HG03565 (cell line): ENCODE measurements around the gene PARD3B.

ENCODE experiments used
- ATAC-seq: cut with Tn5 transposase; IDR thresholded peaks from one replicate; pipeline ENCODE4 v1.9.1; 2021; ENCODE audit warnings: mild to moderate bottlenecking, moderate library complexity; ENCODE audit not compliant: unreplicated experiment

Gene PARD3B

DNA sequence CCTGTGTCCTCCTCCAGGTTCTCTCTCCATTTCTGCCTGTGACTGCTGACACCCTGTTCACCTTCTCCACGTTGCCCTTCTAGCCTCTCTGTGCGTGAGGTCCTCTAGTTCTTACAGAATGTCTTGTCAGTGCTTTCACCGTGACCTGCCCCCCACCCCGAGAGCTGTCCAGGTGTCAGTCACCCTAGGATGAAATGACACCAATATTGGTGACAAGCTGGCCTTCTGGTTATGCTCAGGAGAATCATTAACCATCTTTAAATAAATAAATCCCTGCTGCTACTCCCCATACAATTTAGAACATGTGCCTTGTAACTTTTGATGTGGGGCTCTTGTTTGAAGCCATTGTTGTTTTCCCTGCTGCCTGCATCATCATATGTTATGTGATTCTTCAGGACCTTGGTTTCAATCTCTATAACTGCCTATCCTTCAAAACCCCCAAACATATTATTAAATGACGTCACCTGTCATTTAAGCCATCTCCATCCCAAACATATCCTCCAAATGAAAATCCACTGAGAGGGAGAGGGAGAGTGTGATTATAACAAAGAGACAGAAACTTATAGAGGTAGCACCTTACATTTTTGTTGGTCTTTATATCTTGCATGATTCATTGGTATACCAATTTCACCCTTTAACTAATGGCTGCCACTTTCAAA is 496.3 kb downstream of the PARD3B start:
- ATAC-seq: no peak

DNA sequence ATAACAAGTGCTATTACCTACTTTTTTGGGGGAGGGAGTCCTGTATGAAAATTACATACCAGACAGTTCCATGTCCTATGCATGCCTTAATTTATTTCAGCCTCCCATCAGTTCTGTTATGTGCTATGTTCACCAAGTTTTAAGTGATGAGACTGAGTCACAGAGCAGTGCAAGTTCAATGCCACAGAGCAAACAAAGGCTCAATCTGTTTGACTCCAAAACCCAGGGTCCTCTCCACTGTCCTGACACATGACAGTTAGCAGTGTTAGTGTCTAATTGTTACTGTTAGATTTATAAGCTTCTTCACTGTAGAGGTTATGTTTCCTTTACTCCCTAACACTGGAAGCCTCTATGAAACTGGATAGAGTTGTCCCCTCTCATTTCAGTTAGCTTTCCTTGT is 498.0 kb downstream of the PARD3B start:
- no peak for ATAC-seq

DNA sequence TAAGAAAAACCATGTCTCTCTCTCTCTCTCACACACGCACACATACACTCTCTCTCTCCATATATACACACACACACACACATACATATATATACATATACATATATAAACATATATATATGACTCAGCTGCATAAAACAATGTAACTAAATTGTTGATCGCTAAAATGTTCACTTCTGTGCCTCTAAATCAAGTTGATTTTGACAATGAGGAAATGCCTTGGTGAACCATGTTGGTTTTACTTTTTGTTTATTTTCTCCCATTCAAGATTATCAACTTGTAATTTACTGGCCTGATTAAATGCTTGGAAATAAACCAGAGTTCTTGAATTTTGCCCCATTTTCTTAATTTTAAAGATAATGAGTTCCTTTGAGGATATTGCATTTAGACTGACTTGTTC is 500.4 kb downstream of the PARD3B start:
- ATAC-seq: no peak

DNA sequence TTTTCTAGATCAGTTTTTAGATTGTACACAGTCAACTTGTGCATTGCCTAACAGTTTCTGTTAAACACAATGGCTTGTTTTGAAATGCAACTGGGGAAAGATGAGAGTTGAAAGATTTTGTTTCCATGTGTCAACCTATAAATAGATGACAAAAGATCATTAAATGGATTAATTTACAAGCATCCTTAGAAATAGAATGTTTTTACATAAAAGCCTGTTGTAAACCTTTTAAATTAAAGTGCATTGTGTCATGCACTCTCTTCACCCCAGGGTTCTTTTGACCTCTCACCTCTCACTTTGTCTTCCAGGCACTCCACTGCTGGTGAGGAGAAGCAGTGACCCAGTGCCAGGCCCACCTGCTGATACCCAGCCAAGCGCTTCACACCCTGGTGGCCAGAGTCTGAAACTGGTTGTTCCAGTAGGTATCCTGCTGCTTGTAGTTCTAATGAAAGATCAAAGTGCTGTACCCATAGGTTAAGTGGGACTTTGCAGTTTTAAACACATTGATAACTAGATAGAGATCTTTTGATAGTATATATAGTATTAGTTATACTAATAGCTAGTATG is 502.1 kb downstream of the PARD3B start:
- ATAC-seq: no peak

DNA sequence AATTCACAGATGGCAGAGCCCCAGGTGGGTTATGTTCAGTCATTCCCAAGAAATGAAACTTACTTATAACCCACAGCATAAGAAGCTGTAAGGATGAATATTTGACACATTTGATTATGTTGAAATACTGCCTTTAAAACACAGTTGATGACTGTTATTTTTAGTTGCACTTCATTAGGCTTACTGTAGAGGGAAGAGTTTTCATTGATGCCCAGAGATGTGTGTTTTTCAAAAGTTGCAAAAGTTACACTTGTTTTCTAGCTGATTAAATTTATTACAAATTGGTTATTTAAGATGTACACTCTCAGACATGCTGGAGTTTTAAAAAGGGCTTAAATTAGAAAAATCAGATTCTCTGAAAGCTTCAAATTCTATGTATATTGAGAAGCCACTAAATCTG is 506.1 kb downstream of the PARD3B start:
- ATAC-seq: no peak

DNA sequence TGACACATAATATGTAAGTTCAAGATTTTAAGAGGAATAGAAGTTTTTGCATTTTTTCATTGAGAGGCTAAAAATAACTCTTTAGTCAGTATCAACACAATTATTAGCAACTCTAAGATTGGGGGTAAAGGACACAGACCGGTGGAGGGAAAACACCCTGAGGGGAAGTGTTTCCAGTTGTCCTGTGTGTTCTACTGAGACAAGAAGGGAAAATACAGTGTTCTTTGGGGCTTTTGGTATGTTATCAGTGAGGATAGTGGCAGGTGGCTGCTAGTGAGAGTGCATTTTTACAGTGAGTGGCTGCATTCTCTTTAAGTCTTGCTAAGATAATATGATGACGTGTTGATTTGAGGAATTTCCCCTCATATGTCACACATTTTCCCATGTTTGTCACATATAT is 507.5 kb downstream of the PARD3B start:
- no peak for ATAC-seq

DNA sequence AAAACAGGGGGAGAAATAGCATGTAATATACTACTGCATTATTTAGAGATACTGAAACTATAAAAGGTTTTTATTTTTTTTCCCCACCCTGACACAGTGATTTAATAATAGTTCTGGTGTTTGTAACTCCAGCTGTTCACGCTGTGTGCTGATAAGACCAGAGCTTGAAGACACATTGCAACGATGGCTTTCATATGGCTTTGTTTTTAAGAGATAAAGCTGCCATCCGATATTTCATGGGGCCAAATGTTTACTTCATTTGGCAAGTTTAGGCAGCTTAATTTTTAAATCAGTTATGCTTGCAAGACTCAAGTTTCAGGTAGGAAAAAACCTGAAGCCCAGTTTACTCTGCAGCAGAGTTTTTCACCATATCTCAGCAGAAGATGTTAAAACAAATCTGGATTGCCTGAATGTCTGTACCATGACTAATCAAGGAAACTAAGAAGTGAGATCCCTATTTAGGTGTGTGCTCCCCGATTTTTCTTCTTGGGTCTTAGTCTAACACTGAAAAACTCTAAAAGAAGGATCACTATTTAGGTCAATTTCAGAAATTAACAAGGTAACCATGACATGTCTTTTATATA is 508.6 kb downstream of the PARD3B start:
- ATAC-seq: no peak

DNA sequence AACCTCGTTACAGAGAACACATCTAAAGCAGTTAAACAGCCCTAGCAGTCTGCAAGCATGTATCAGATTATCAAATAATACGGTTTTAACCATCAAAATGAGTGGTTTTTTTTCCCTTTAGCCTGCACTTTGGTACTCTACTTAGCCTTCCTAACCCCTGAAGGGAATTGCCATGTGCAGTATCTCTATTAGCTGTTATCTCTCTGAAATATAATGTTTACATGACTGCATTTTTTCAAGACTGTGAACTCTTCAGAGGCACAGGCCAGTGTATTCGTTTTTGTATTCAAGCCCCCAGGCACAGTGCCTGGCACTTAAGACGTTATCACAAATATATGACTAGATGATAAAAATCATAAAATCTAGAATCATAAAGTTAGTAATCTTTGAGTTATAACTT is 509.5 kb downstream of the PARD3B start:
- no peak for ATAC-seq

DNA sequence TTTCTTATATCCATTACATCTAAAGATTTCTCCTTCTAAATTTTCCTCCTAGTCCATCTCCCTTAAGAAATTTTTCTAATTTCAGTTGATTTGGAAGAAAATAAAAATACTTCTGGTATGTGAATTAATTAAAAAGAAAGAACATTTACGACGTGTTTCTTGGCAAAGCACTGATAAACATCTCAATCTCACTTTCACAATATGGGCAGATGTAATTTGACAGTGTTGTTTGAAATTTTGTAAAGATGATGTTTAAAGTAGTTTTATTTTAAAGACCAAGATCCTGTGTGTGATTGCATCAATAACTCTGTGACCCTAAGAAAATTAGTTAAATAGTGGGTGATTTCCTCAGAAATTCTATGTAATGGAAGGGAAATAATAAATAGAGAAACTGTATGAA is 510.0 kb downstream of the PARD3B start:
- ATAC-seq: no peak

DNA sequence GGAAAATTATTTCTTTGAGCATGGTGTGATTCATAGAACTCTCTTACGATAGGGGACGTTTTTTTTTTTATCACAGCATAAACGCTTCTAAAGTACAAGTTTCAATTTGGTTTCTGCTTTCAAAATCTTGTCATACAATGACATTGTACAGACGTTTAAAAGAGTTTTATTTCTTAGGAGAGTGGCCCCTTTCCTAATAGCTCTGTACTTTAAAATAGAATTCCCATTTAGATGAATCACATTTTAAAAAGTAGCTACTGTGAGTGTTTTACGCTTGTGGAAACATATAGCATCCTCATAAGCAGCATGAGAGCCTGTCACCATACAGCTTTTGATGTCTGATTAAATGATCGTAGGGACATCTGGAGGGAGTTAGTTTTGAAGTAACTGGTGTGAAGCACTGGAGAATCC is 510.9 kb downstream of the PARD3B start:
- no peak for ATAC-seq

DNA sequence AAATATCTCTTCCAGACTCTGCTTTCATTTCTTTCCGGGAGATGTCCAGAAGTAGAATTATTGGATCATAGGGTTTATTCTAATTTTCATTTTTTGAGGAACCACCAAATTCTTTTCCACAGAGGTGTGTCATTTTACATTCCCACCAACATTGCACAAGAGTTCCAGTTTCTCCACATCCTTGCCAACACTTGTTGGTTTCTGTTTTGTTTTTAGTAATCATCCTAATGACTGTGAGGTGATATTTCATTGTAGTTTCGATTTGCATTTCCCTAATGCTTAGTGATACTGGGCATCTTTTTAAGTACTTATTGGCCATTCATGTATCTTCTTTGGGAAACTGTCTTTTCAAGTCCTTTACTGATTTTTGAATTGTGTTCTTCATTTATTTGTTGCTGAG is 513.1 kb downstream of the PARD3B start:
- no peak for ATAC-seq

DNA sequence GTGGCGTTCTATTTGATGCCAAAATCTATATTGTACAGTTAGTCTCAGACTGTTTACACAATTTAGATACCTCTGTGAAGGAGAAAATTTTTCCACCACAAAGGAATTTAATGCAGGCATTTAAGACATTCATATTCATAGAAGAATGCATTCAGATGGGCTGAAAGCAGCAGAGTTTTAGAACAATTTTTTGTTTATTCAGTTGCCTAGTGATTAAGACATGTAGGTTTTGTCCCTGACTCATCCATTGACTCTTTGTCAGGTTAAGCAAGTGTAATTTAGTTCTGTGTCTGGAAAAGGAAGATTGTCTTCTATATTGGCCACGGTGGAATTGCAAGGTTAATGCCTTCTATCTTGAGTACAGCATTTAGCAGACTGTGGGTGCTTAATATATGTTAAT is 515.0 kb downstream of the PARD3B start:
- no peak for ATAC-seq

DNA sequence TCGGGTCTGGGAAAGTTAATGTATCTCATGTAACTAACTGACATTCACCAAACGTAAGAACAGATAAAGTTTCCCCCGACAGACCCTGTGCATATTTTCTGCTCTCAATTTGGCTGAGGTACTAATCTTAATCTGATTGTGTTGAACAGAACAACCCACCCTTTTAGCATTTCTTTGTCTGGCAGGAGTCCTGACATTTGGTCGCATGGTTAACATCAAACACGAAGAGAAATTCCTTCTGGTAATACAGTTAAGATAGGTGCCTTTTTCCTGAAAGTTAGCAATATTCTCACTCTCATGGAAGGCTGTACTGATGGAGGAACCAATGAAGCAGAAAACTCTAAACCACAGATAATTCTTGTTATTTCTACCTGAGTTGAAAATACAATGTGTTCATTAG is 520.8 kb downstream of the PARD3B start:
- no peak for ATAC-seq

DNA sequence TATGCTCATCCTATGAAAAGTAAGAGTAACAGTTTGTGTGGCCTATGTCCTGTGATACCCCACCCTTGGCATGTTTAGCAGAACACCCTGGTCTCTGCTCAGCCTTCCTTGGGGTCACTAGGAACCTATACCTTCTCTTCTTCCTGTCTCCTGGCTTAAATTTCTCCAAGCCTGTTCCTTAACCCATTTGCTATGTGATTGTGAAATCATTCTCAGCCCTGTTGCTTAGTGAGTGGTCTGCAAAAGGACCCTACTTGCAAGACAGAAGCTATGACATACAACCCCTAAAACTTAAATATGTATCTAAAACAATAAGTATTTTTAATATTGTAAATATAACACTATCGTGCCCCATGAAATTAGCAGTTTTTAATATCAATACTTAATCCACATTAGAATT is 524.7 kb downstream of the PARD3B start:
- no peak for ATAC-seq

DNA sequence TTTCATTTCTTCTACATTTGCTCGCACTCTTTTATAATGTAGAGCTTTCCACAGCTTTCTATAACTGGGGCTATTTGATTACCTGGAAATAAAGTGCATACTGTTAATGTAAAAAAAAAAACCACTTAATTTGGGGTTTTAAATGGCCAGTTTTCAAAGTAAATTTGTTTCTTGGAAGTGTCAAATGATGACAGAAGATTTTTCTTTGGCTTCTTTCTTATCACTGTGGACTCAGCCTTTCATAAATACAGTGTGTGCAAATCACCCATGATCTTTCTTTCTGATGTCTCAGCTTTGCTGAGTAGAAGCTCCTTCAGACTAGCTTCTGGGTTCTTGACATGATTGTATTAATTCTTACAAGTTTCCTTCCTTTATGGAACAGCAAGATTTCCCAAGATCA is 525.6 kb downstream of the PARD3B start:
- ATAC-seq: no peak

DNA sequence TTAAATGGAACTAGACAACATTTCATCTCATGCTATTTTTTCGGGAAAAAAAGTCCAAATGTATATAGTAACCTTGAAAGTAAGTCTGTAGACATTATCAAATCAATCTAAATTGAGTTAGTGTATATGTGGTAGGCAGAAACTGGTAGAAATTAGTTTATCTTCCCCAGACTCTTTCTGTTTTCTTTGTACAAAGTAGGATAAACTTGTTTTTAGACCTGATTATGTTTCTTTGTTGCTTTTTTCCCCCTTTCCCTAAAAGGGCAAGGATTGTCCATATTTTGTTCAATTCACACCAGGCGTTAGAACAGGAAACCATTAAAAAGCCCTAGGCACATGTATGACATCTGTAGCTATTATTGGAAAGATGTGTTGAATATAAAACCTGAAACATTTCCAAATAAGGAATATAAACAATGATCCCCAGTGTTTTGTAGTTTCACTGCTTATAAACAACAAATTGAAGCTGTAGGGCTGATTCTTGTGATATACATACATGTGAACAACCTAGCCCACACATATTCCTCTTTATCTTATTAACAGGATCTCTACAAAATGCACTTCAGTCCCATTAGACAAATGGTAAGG is 528.3 kb downstream of the PARD3B start:
- ATAC-seq: no peak

DNA sequence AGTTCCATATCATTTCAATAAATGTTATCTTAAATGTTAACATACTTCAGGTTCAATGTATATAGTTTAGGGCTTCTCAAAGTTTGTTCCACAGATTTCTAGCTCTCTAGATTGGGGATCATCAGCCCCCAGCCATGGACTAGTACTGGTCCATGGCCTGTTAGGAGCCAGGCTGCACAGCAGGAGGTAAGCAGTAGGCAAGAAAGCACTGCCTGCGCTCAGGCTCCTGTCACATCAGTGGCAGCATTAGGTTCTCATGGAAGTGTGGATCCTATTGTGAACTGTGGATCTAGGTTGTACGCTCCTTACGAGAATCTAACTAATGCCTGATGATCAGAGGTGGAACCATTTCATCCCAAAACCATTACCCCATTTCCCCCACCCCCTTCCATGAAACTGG is 531.1 kb downstream of the PARD3B start:
- ATAC-seq: no peak

DNA sequence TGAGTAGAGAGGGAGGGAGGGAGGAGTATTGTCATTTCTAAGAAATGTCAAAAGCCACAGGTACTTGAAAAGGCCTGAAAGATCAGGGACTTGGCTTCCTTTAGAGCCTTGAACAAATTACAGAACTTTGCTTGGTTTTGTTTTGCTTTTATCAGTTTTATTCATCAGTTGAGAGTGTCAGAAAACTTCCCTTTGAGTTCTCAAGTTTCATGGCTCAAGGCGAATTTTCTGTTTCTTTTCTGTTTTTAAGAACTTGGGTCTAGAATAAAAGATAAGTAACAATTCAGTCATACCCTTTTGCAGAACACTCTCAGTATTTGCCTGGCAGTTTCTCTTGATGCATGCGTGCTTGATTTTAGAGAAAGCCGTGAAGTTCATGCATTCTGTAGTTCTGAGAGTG is 531.9 kb downstream of the PARD3B start:
- ATAC-seq: no peak

DNA sequence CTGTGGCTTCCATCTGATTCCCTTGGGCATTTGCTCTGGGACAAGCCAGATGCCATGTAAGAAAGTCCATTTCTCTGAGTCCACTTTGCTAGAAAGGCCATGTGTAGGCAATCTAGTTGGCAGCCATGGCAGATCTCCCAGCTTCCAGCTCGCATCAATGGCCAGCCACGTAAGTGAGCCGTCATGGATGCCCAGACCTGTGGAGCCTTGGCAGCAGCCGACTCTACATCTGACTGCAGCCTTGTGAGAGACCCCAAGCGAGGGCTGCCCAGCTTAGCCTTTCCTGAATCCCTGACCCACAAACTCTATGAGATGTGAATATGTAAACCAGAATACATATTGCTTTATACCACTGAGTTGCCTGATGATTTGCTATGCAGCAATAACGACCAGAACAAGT is 533.5 kb downstream of the PARD3B start:
- ATAC-seq: no peak

DNA sequence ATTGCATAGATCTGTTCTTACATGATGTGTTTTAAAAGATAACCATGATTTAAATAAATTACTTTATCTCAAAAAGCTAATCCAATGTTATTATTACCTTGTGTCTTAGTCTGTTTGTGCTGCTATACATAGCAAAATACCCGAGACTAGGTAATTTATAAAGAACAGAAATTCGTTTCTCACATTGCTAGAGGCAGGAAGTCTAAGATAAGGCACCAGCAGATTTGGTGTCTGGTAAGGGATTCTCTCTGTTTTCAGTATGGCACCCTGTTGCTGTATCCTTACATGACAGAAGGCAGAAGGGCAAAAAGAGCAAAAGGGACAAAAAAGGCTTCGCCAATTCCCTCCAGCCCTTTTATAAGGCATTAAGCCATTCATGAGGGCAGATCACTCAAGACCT is 533.9 kb downstream of the PARD3B start:
- no peak for ATAC-seq

DNA sequence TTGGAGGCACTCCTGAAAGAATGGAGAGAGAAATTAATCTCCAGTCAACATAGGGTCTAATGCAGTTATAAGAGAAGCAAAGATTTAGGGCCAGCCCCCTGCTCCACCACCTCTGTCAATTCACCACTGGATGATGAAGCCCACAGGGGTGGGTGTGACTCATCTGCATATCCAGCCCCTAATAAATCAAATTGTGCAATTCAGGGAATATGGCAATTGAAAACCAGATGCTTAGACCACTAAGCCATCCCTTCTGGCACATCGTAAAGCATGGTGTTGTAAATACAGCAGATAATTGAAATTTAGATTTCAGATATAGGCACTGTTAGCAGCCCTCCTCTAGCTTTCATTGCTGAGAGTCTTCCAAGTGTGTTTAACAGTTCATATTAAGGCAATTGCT is 541.4 kb downstream of the PARD3B start:
- no peak for ATAC-seq

DNA sequence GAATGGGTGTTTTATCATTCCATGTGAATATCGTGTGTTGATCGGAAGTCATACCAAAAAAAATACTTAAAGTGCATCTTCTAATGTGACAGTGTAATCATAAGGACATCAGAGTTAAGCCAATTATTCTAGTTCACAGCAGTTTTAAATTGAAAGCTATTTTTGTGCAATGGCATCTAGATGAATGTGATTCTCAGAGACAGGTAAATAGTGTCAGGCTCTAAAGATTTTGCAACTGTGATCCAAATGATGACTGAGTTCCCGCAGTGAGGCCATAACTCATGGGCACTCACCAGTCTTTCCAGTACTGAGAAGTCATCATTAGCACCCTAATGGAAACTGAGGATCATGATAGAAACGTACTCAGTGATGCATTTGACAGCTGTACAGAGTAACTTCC is 542.6 kb downstream of the PARD3B start:
- no peak for ATAC-seq
